ENCODE results near the gene BCKDHB.

GRCh38 chr6:80142586-80142985 lies 36.1 kb downstream of the BCKDHB start:
- TF ChIP-seq, protein P1, sequence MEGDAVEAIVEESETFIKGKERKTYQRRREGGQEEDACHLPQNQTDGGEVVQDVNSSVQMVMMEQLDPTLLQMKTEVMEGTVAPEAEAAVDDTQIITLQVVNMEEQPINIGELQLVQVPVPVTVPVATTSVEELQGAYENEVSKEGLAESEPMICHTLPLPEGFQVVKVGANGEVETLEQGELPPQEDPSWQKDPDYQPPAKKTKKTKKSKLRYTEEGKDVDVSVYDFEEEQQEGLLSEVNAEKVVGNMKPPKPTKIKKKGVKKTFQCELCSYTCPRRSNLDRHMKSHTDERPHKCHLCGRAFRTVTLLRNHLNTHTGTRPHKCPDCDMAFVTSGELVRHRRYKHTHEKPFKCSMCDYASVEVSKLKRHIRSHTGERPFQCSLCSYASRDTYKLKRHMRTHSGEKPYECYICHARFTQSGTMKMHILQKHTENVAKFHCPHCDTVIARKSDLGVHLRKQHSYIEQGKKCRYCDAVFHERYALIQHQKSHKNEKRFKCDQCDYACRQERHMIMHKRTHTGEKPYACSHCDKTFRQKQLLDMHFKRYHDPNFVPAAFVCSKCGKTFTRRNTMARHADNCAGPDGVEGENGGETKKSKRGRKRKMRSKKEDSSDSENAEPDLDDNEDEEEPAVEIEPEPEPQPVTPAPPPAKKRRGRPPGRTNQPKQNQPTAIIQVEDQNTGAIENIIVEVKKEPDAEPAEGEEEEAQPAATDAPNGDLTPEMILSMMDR (conservative IDR thresholded peaks at IDR 0.05 in 1 of 2, IDR thresholded peaks at IDR 0.05 in 1 of 2; ENCODE audit: extremely low read depth in 1 of 2, insufficient read depth in 1 of 2, low read depth in 1 of 2, low read length in 2 of 2): no peak
- no peak for TF ChIP-seq EZH2 (IDR thresholded peaks at IDR 0.05; ENCODE audit: borderline replicate concordance, low read length)

Measured in mammary epithelial cell (primary cell).